SK-N-SH (cell line): ENCODE results near the gene BACE2.

Experiments
- CHD2 ChIP-seq: fragments of 150-350 bp; IDR thresholded peaks from 2 replicates; pipeline ENCODE4 v1.6.1; 2018; ENCODE audit warnings: low read length; ENCODE audit not compliant: partially characterized antibody
- EZH2phosphoT487 ChIP-seq: fragments of 200-600 bp; sonication (generic); IDR thresholded peaks from 2 replicates; pipeline ENCODE4 v1.6.1; 2017; ENCODE audit warnings: low read depth, mixed run types, mild to moderate bottlenecking, antibody characterized with exemption, moderate library complexity, borderline replicate concordance
- FOXJ3 ChIP-seq: sonication (generic); formaldehyde crosslinking; IDR thresholded peaks from 2 replicates; pipeline ENCODE4 v1.5.1; 2020; ENCODE audit warnings: mild to moderate bottlenecking, missing genetic modification reagents
- GABPA ChIP-seq: IDR thresholded peaks from 2 replicates; pipeline ENCODE4 v1.4.0; 2012; ENCODE audit warnings: low read depth, mild to moderate bottlenecking
- GATA2 ChIP-seq: sonication (generic); formaldehyde crosslinking; IDR thresholded peaks from 2 replicates; pipeline ENCODE4 v1.5.0; 2020; ENCODE audit warnings: mild to moderate bottlenecking, missing genetic modification reagents
- JUND ChIP-seq: IDR thresholded peaks from 2 replicates; pipeline ENCODE4 v1.4.0; 2012
- NFIC ChIP-seq: IDR thresholded peaks from 2 replicates; pipeline ENCODE4 v1.4.0; 2012; ENCODE audit warnings: borderline replicate concordance
- POLR2AphosphoS5 ChIP-seq: IDR thresholded peaks from 2 replicates; pipeline ENCODE4 v1.6.1; 2012; ENCODE audit warnings: low read depth, low read length
- RCOR1 ChIP-seq: fragments of 150-350 bp; IDR thresholded peaks from 2 replicates; pipeline ENCODE4 v1.6.1; 2017; ENCODE audit warnings: antibody characterized with exemption, low read length
- SMC3 ChIP-seq: IDR thresholded peaks from 2 replicates; pipeline ENCODE4 v1.6.1; 2012; ENCODE audit warnings: low read depth, low read length, improper control_type of control experiment
- TCF12 ChIP-seq: IDR thresholded peaks from 2 replicates; pipeline ENCODE4 v1.4.0; 2012
- TF ChIP-seq, protein P1 (sequence below): IDR thresholded peaks from 2 replicates; pipeline ENCODE4; 2012
- TF ChIP-seq, protein P2 (sequence below): fragments of 200-600 bp; sonication (generic); IDR thresholded peaks from 2 replicates; pipeline ENCODE4 v1.6.1; 2017; ENCODE audit warnings: antibody characterized with exemption, mild to moderate bottlenecking, moderate library complexity

DNA sequence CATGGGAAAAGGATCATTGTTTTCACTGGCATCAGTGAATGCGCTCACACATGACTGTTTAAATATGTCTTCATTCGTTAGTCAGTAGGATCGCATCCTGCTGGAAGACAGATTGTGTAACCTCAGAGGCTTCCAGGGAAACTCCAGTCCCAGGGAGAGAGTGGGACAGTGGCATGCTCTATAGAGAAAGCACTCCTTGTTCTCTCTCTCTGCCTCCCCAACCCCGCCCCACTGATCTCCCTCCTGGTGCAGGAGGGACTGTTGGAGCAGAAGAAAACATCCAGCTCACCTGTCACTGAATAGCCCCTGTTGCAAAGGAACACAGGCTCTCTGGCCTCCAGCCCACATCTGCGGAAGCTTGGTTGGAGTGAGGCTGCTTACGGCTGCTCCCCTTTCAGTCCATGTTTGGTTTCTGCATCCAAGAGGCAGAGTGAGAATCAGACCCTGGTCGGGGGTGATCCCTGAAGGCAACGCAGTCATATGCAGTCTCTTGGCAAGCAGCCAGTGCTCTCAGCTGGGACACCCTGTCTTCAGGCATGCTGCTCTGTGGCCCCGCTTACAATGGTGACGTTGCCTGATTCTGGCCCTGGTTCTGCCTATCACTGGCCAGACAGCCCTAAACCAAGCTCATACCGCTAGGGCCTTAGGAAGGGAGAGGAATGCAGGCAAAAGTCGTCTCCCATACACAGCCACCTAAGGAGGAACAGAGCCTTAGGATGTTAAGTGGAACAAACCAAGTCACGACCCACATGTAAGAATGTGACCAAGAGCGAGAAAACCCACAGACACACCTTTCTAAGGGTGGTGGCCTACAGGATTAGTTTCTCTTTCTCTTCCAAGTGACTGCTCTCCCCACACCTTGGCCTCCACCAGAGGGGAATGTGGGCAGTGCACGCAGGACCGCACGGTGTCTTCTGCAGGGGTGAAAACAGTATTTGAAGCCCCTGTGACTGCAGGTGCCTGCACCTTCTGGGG, 39.7 kb downstream of the BACE2 start:
- TF ChIP-seq, protein P1, sequence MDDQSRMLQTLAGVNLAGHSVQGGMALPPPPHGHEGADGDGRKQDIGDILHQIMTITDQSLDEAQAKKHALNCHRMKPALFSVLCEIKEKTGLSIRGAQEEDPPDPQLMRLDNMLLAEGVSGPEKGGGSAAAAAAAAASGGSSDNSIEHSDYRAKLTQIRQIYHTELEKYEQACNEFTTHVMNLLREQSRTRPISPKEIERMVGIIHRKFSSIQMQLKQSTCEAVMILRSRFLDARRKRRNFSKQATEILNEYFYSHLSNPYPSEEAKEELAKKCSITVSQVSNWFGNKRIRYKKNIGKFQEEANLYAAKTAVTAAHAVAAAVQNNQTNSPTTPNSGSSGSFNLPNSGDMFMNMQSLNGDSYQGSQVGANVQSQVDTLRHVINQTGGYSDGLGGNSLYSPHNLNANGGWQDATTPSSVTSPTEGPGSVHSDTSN: no peak
- TF ChIP-seq, protein P2, sequence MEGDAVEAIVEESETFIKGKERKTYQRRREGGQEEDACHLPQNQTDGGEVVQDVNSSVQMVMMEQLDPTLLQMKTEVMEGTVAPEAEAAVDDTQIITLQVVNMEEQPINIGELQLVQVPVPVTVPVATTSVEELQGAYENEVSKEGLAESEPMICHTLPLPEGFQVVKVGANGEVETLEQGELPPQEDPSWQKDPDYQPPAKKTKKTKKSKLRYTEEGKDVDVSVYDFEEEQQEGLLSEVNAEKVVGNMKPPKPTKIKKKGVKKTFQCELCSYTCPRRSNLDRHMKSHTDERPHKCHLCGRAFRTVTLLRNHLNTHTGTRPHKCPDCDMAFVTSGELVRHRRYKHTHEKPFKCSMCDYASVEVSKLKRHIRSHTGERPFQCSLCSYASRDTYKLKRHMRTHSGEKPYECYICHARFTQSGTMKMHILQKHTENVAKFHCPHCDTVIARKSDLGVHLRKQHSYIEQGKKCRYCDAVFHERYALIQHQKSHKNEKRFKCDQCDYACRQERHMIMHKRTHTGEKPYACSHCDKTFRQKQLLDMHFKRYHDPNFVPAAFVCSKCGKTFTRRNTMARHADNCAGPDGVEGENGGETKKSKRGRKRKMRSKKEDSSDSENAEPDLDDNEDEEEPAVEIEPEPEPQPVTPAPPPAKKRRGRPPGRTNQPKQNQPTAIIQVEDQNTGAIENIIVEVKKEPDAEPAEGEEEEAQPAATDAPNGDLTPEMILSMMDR: no peak
- no peak for TF ChIP-seq EZH2phosphoT487
- no peak for TF ChIP-seq GATA2 (CRISPR knock-in tag)
- no peak for TF ChIP-seq POLR2AphosphoS5
- no peak for TF ChIP-seq TCF12
- no peak for TF ChIP-seq RCOR1
- TF ChIP-seq CHD2: no peak
- no peak for TF ChIP-seq FOXJ3 (CRISPR knock-in tag)
- TF ChIP-seq GABPA: no peak
- TF ChIP-seq JUND: no peak
- TF ChIP-seq NFIC: no peak
- TF ChIP-seq SMC3: no peak
